Neural progenitor cell (in vitro differentiated cells): ENCODE measurements around the gene PPIAL4G. TPM values are rescaled to one million over a fixed set of nuclear protein-coding genes. Genes with fewer than 3 reads are reported as not detected.

Experiments
- small RNA-seq: library from RNA; depleted of rRNA; stranded (forward); fragments of <200 nt; gene quantifications from one replicate; pipeline ENCODE3, GENCODE V24; 2015
- total RNA-seq: library from RNA; depleted of rRNA; stranded (reverse); fragments of >200 nt; gene quantifications from 2 replicates; pipeline ENCODE4 v1.2.3, GENCODE V29; 2015; ENCODE audit warnings: low replicate concordance

The PPIAL4G gene
- total RNA-seq, 1 donor from 2014 or later: 0.09 TPM

Small RNA genes lying within 50 kb of the gene (small RNA-seq; reads per million reads assigned to genes)
- 2.9 reads per million, percentile 91 among the genes with 10 or more reads in this experiment for gene RF00003

Other genes with a start within 250 kb of the PPIAL4G start
- 4.9 and 7.9 TPM in 2 replicates for gene NBPF14, start 112.7 kb upstream of the PPIAL4G start, total RNA-seq